ENCODE results near the gene NOG. TPM values are rescaled to one million over a fixed set of nuclear protein-coding genes. Genes with fewer than 3 reads are reported as not detected.

The NOG gene
- total RNA-seq, 1 donor from 2014 or later = not detected

GRCh38 chr17:56577843-56578204, 15.7 kb upstream of the NOG start:
- TF ChIP-seq, protein P1, sequence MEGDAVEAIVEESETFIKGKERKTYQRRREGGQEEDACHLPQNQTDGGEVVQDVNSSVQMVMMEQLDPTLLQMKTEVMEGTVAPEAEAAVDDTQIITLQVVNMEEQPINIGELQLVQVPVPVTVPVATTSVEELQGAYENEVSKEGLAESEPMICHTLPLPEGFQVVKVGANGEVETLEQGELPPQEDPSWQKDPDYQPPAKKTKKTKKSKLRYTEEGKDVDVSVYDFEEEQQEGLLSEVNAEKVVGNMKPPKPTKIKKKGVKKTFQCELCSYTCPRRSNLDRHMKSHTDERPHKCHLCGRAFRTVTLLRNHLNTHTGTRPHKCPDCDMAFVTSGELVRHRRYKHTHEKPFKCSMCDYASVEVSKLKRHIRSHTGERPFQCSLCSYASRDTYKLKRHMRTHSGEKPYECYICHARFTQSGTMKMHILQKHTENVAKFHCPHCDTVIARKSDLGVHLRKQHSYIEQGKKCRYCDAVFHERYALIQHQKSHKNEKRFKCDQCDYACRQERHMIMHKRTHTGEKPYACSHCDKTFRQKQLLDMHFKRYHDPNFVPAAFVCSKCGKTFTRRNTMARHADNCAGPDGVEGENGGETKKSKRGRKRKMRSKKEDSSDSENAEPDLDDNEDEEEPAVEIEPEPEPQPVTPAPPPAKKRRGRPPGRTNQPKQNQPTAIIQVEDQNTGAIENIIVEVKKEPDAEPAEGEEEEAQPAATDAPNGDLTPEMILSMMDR (IDR thresholded peaks at IDR 0.05; ENCODE audit: partially characterized antibody, unreplicated experiment) = no peak
- H3K4me1 Mint-ChIP-seq (ENCODE audit: low read depth, unreplicated experiment) = no peaks in the 10 kb centered on the region
- H3K9me3 Mint-ChIP-seq (ENCODE audit: unreplicated experiment) = no peaks in the 10 kb centered on the region
- peaks cover 5% of the 10 kb centered on the region for H3K36me3 Mint-ChIP-seq (ENCODE audit: unreplicated experiment)
- no peak for DNase-seq
- H3K27me3 Mint-ChIP-seq (ENCODE audit: unreplicated experiment) = peaks cover 2% of the 10 kb centered on the region
- H3K4me3 Mint-ChIP-seq (ENCODE audit: unreplicated experiment) = no peak overlapping the region
- H3K27ac Mint-ChIP-seq (ENCODE audit: unreplicated experiment) = no peak overlapping the region

GRCh38 chr17:56581635-56582627, 11.6 kb upstream of the NOG start:
- H3K9me3 Mint-ChIP-seq (ENCODE audit: unreplicated experiment) = no peaks in the 10 kb centered on the region
- no peak overlapping the region for H3K27ac Mint-ChIP-seq (ENCODE audit: unreplicated experiment)
- H3K27me3 Mint-ChIP-seq (ENCODE audit: unreplicated experiment) = peaks cover 2% of the 10 kb centered on the region
- TF ChIP-seq, protein P1 (IDR thresholded peaks at IDR 0.05; ENCODE audit: partially characterized antibody, unreplicated experiment) = no peak
- no peaks in the 10 kb centered on the region for H3K4me1 Mint-ChIP-seq (ENCODE audit: low read depth, unreplicated experiment)
- no peak overlapping the region for H3K4me3 Mint-ChIP-seq (ENCODE audit: unreplicated experiment)
- DNase-seq = no peak
- peaks cover 5% of the 10 kb centered on the region for H3K36me3 Mint-ChIP-seq (ENCODE audit: unreplicated experiment)

- H3K27ac Mint-ChIP-seq (ENCODE audit: unreplicated experiment) = no peak overlapping the region
- DNase-seq = no peak
- TF ChIP-seq, protein P1 (IDR thresholded peaks at IDR 0.05; ENCODE audit: partially characterized antibody, unreplicated experiment) = no peak
- no peak overlapping the region for H3K4me3 Mint-ChIP-seq (ENCODE audit: unreplicated experiment)
- H3K9me3 Mint-ChIP-seq (ENCODE audit: unreplicated experiment) = no peaks in the 10 kb centered on the region
- H3K36me3 Mint-ChIP-seq (ENCODE audit: unreplicated experiment) = peaks cover 5% of the 10 kb centered on the region
- no peaks in the 10 kb centered on the region for H3K27me3 Mint-ChIP-seq (ENCODE audit: unreplicated experiment)
- H3K4me1 Mint-ChIP-seq (ENCODE audit: low read depth, unreplicated experiment) = no peaks in the 10 kb centered on the region
These were observed 9.7 kb upstream of the NOG start for GRCh38 chr17:56583772-56584171.

DNA sequence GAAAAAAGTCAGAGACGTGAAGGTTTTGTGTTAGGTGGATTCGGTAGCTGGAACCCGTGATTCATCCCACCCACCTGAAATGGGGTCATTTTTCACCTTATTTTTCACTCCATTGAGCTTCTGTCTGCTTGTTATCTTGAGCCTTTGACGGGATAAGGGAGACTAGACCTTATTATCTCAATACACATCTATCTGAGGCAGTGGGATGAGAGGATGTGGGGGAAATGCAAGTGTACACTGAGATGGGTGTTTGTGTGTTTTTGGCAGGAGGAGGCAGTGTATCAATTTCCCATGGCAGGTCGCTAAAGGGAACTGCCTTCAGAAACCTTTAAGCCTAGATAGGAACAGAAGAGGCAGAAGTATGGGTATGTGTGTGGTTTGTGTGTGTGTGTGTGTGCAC, 6.2 kb upstream of the NOG start:
- Mint-ChIP-seq H3K36me3 (ENCODE audit: unreplicated experiment) (no peaks in the 10 kb centered on the region), H3K4me1 (ENCODE audit: low read depth, unreplicated experiment) (peaks cover 2% of the 10 kb centered on the region), H3K4me3 (ENCODE audit: unreplicated experiment) (no peak overlapping the region), H3K27me3 (ENCODE audit: unreplicated experiment) (no peaks in the 10 kb centered on the region), H3K27ac (ENCODE audit: unreplicated experiment) (no peak overlapping the region), H3K9me3 (ENCODE audit: unreplicated experiment) (peaks cover 4% of the 10 kb centered on the region)
- no peak for DNase-seq
- TF ChIP-seq, protein P1 (IDR thresholded peaks at IDR 0.05; ENCODE audit: partially characterized antibody, unreplicated experiment) = no peak

DNA sequence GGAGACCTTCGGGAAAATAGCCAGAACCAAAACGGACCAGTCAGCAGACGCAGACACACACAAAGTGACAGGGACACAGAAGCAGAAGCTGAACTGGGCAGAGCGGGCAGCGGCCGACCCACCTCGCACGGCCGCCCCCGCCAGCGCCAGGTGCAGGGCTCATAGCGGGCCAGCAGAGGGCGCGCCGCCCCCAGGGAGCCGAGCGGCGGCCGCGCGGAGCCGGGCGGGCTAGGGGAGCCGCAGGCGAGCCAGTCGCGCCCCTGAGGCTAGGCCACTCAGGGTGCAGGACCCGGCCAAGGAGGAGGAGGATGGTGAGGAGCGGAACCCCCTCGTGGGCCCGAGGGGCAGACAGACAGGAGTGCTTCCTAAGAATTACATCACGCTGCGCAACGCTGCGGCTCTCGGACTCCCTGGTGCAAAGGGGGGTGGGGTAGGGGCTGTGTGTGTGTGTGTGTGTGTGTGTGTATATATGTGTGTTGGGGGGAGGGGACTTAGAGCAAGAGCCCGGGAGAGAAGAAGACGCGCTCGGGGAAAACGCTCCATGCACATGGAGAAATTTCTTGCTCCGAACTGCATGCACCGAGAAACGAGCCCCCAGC, 913 bp upstream of the NOG start:
- DNase-seq = peak; percentile 85
- Mint-ChIP-seq H3K27me3 (ENCODE audit: unreplicated experiment) (peaks cover 18% of the 10 kb centered on the region), H3K9me3 (ENCODE audit: unreplicated experiment) (peaks cover 10% of the 10 kb centered on the region), H3K36me3 (ENCODE audit: unreplicated experiment) (no peaks in the 10 kb centered on the region), H3K4me1 (ENCODE audit: low read depth, unreplicated experiment) (peaks cover 6% of the 10 kb centered on the region), H3K27ac (ENCODE audit: unreplicated experiment) (no peak overlapping the region), H3K4me3 (ENCODE audit: unreplicated experiment) (peak overlapping the region; percentile 90)
- TF ChIP-seq, protein P1 (IDR thresholded peaks at IDR 0.05; ENCODE audit: partially characterized antibody, unreplicated experiment) = peak; percentile 93

Data from glutamatergic neuron (in vitro differentiated cells).